AG20443 (cell line): ENCODE measurements around the gene SFN.

Experiments used
- DNase-seq: peaks from one replicate; pipeline ENCODE4 v3.0.0; 2012; ENCODE audit warnings: low spot score, mixed read lengths

SFN gene

DNA sequence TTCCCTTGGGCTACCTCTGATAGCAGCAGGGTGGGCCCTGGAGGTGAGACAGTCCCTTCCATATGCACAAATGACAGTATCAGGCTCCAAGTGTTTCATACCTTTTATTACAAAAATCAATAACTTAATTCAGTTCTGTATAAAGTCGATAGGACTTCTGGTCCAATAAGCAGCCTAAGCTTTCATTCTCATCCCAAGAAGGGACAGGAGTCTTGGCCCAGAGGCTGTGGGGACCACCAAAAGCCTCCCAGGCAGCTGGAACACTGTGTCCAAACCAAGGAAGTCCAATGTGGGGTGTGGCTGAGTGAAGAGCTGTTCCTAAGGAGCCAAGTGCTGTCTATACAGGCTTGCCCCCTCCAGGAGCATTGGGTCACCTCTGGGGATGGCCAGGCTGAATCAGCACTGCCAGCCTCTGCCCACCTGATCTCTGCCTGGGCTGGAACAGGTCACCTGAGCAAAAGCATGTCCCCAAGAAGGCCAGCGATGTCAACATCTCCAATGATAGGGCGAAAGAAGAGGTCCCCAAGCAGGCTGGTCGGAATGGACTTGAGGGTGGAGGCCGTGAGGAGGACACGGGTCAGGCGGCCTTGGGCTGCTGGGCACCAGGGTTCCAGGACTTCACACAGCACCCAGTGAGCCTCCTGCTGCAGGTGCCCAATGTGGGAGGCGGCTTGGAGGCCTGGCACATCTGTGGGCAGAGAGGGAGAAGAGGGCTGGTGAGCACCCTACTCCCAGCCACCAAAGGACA, 48.6 kb downstream of the SFN start:
- DNase-seq, result no peak

DNA sequence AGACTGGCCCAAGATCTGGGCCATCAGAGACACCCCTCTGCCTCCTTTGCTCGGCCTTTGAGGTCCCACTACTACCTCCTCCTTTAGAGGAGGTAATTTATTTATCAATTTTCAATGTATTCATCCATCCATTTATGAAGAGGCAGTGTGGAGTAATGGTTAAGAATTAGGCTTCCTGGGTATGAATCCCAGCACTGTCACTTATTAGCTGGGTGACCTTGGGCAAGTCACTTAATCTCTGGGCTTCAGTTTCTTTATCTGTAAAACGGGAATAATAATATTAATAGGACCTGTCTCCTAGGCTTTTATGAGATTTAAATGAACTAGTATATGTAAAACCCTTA, 49.2 kb downstream of the SFN start:
- no peak for DNase-seq

DNA sequence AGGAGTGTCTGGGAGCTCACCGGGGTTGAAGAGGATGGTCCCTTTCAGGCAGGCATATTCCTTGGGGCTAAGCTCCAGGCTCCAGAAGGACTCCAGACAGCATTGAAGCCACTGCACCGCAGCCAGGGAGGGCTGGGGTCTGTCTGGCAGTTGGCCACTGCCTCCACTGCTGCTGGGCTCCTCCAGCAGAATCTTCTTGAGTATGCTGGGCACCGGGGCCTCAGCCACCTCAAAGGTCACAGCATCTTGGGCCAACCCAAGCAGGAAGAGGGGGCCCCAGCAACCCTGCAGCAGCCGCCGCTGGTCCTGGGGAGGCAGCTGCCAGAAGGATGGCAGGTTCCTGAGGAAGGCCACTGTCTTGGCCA, 50.4 kb downstream of the SFN start:
- DNase-seq, result no peak
